HEK293 (cell line): ENCODE data around the gene C1orf21.

ENCODE experiments used
- CTCF ChIA-PET: fragments of 350-600 bp; formaldehyde crosslinking; extraction: SDS; loops from one replicate; lab custom pipeline; 2021; ENCODE audit warnings: antibody characterized with exemption; lab: Yijun Ruan, JAX
- POLR2A ChIA-PET: fragments of 300-600 bp; formaldehyde crosslinking; extraction: SDS; loops from one replicate; lab custom pipeline; 2020; ENCODE audit warnings: antibody characterized with exemption, inconsistent platforms; lab: Yijun Ruan, JAX
- H3K27ac ChIP-seq: fragments of 200-500 bp; sonication (Bioruptor generic); 2 replicates; pipeline ENCODE4 v1.5.1; 2014; ENCODE audit warnings: low read depth, low read length, control low read depth, inconsistent platforms; ENCODE audit errors: extremely low read depth
- H3K36me3 ChIP-seq, 2 experiments: fragments of 200-500 bp in 1 of 2; sonication (Bioruptor generic) in 1 of 2; 1 replicate in 1 of 2; 2 replicates in 1 of 2; pipeline ENCODE4 v1.5.1; 2014 to 2017; ENCODE audit warnings: inconsistent platforms in 2 of 2, low read length in 2 of 2; ENCODE audit not compliant: control insufficient read depth in 2 of 2, insufficient read depth in 1 of 2
- H3K4me1 ChIP-seq: fragments of 200-500 bp; sonication (Bioruptor generic); 2 replicates; pipeline ENCODE4 v1.5.1; 2014; ENCODE audit warnings: mild to moderate bottlenecking, low read length, inconsistent platforms; ENCODE audit not compliant: control insufficient read depth, insufficient read depth
- H3K4me3 ChIP-seq: 2 replicates; pipeline ENCODE4 v1.5.1; 2011; ENCODE audit warnings: low read depth, mild to moderate bottlenecking, control low read depth, low read length, moderate library complexity
- H3K9me3 ChIP-seq: fragments of 200-500 bp; sonication (Bioruptor generic); 2 replicates; pipeline ENCODE4 v1.5.1; 2014; ENCODE audit warnings: low read depth, low read length, inconsistent platforms; ENCODE audit not compliant: control insufficient read depth, insufficient read depth
- PRDM1 ChIP-seq: fragments of 450-650 bp; formaldehyde crosslinking; IDR thresholded peaks from 2 replicates; pipeline ENCODE4; 2016; ENCODE audit warnings: missing biosample characterization, missing genetic modification characterization
- SCRT2 ChIP-seq: fragments of 450-650 bp; formaldehyde crosslinking; IDR thresholded peaks from 2 replicates; pipeline ENCODE4 v1.5.1; 2016; ENCODE audit warnings: missing biosample characterization, missing genetic modification characterization
- SETDB1 ChIP-seq: IDR thresholded peaks from one replicate; pipeline ENCODE4 v1.6.1; 2017; ENCODE audit warnings: mild to moderate bottlenecking, low read length, moderate library complexity, mixed read lengths; ENCODE audit not compliant: insufficient read length
- ZBTB21 ChIP-seq: fragments of 450-650 bp; formaldehyde crosslinking; IDR thresholded peaks from 2 replicates; pipeline ENCODE4 v1.5.1; 2017; ENCODE audit warnings: missing biosample characterization, missing genetic modification characterization
- ZBTB26 ChIP-seq: fragments of 450-650 bp; formaldehyde crosslinking; optimal IDR thresholded peaks from 2 replicates; pipeline ENCODE3; 2016; ENCODE audit warnings: missing biosample characterization, mild to moderate bottlenecking, missing genetic modification characterization
- ZNF23 ChIP-seq: fragments of 450-650 bp; formaldehyde crosslinking; IDR thresholded peaks from 2 replicates; pipeline ENCODE4 v1.5.1; 2016; ENCODE audit warnings: missing biosample characterization, missing genetic modification characterization, borderline replicate concordance
- ZNF280D ChIP-seq: fragments of 450-650 bp; formaldehyde crosslinking; IDR thresholded peaks from 2 replicates; pipeline ENCODE4 v1.5.1; 2016; ENCODE audit warnings: missing biosample characterization, missing genetic modification characterization
- ZNF645 ChIP-seq: fragments of 450-650 bp; formaldehyde crosslinking; IDR thresholded peaks from 2 replicates; pipeline ENCODE4; 2016; ENCODE audit warnings: missing biosample characterization, missing genetic modification characterization
- ZNF704 ChIP-seq: fragments of 450-650 bp; formaldehyde crosslinking; IDR thresholded peaks from 2 replicates; pipeline ENCODE4 v1.5.1; 2016; ENCODE audit warnings: missing biosample characterization, missing genetic modification characterization
- ZNF792 ChIP-seq: fragments of 450-650 bp; formaldehyde crosslinking; IDR thresholded peaks from 2 replicates; pipeline ENCODE4 v1.5.1; 2016; ENCODE audit warnings: missing biosample characterization, missing genetic modification characterization

Gene C1orf21

GRCh38 chr1:184469396-184469795, 82.6 kb downstream of the C1orf21 start:
- no peak overlapping the region for H3K27ac ChIP-seq
- POLR2A ChIA-PET = no interaction called here

GRCh38 chr1:184471686-184472085, 84.9 kb downstream of the C1orf21 start:
- no peak overlapping the region for H3K27ac ChIP-seq
- CTCF ChIA-PET = no interaction called here
- no peaks in the 10 kb centered on the region for H3K9me3 ChIP-seq
- POLR2A ChIA-PET = no interaction called here
- no peak overlapping the region for H3K4me3 ChIP-seq
- no peaks in the 10 kb centered on the region for H3K4me1 ChIP-seq
- TF ChIP-seq ZNF704 = no peak
- no peak for TF ChIP-seq ZNF645 (tag by site-specific recombination)
- no peak for TF ChIP-seq ZBTB26 (tag by site-specific recombination)
- no peak for TF ChIP-seq ZBTB21 (tag by site-specific recombination)
- TF ChIP-seq ZNF792 = no peak
- no peaks in the 10 kb centered on the region for H3K36me3 ChIP-seq

More at GRCh38 chr1:184469396-184469795, 82.6 kb downstream of the C1orf21 start:
- no peak overlapping the region for H3K4me3 ChIP-seq
- H3K9me3 ChIP-seq = no peaks in the 10 kb centered on the region
- no peaks in the 10 kb centered on the region for H3K36me3 ChIP-seq
- no peak for TF ChIP-seq ZNF280D
- CTCF ChIA-PET = interaction anchor here (0.6 kb wide), 1 partner anchor 24 kb away, joined by 4 read pairs; no protein-coding TSS in a partner anchor
- H3K4me1 ChIP-seq = no peaks in the 10 kb centered on the region

GRCh38 chr1:184472136-184472535, 85.3 kb downstream of the C1orf21 start:
- no peak for TF ChIP-seq SCRT2 (tag by site-specific recombination)
- Histone ChIP-seq H3K9me3 (no peaks in the 10 kb centered on the region), H3K27ac (no peak overlapping the region), H3K4me1 (no peaks in the 10 kb centered on the region), H3K36me3 (peaks cover 0 to 3% of the 10 kb centered on the region in 2 experiments; a peak in 1 of 3 replicates), H3K4me3 (no peak overlapping the region)
- ChIA-PET POLR2A (no interaction called here), CTCF (no interaction called here)

- ChIA-PET POLR2A (no interaction called here), CTCF (no interaction called here)
- H3K27ac ChIP-seq = no peak overlapping the region
- H3K4me1 ChIP-seq = no peaks in the 10 kb centered on the region
- TF ChIP-seq SETDB1 (peak; percentile 12), ZNF23 (no peak), PRDM1 (tag by site-specific recombination) (no peak)
- no peak overlapping the region for H3K4me3 ChIP-seq
- H3K9me3 ChIP-seq = no peaks in the 10 kb centered on the region
- peaks cover 0 to 12% of the 10 kb centered on the region in 2 experiments; a peak in 1 of 3 replicates for H3K36me3 ChIP-seq
Observed at GRCh38 chr1:184473176-184473966, 86.5 kb downstream of the C1orf21 start.
